Activated CD4-positive, alpha-beta T cell treated with anti-CD3 and anti-CD28 coated beads, Interleukin-2, amount 50 U/mL, for 4 hours (primary cell): Measurements from ENCODE around the gene NTS.

Source experiments
- DNase-seq, 2 experiments: peaks; one replicate each; pipeline ENCODE4 v3.0.0-alpha.2; 2020

NTS gene

GRCh38 chr12:85923767-85924331, 49.8 kb downstream of the NTS start:
- no peak for DNase-seq

GRCh38 chr12:85927166-85927565, 53.1 kb downstream of the NTS start:
- DNase-seq, result no peak
